PC-9 (cell line): Measurements from ENCODE around the gene SLC4A11.

ENCODE experiments used
- EZH2 ChIP-seq: fragments of 200-600 bp; sonication (generic); IDR thresholded peaks from 2 replicates; pipeline ENCODE4 v1.8.0; 2017; ENCODE audit warnings: antibody characterized with exemption, low read depth
- TF ChIP-seq, protein P1 (sequence below): fragments of 200-600 bp; sonication (generic); conservative IDR thresholded peaks from 2 replicates; pipeline ENCODE4 v1.6.1; 2017; ENCODE audit warnings: mixed run types, antibody characterized with exemption, mild to moderate bottlenecking, moderate library complexity

DNA sequence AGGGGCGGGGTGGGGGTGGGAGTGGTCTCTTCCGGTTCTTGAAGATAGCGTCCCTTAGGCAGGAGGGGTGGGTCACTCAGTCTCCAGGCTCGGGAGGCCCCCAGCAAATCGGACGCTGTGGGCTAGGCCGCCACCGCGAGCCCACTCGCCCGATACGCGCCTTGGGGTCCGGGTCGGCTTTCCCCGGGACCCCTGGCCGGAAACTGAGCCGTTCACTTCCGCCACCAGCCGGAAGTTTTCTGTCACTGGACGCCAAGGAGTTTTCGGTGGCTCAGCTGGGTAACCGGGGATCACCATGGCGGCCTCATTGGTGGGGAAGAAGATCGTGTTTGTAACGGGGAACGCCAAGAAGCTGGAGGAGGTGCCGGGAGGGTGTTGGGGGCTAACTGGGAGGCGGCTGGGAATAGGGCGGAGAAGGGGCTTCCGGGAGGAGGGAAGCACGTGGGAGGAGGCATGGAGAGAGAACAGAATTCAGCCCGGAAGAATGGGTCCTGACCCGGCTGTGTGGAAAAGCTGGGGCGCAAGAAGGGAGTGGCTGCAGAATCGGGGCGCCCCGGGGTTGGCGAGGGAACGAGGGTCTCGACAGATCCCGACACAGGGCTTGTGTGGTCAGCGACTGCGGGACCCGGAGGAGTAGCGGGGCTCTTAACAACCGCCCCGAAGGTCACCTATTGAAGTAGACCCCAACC, 29.6 kb downstream of the SLC4A11 start, which contains the start of gene ITPA:
- TF ChIP-seq, protein P1, sequence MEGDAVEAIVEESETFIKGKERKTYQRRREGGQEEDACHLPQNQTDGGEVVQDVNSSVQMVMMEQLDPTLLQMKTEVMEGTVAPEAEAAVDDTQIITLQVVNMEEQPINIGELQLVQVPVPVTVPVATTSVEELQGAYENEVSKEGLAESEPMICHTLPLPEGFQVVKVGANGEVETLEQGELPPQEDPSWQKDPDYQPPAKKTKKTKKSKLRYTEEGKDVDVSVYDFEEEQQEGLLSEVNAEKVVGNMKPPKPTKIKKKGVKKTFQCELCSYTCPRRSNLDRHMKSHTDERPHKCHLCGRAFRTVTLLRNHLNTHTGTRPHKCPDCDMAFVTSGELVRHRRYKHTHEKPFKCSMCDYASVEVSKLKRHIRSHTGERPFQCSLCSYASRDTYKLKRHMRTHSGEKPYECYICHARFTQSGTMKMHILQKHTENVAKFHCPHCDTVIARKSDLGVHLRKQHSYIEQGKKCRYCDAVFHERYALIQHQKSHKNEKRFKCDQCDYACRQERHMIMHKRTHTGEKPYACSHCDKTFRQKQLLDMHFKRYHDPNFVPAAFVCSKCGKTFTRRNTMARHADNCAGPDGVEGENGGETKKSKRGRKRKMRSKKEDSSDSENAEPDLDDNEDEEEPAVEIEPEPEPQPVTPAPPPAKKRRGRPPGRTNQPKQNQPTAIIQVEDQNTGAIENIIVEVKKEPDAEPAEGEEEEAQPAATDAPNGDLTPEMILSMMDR: no peak
- no peak for TF ChIP-seq EZH2
